Testis (tissue), 5 donors: ENCODE measurements around the gene SLAMF1. TPM values are rescaled to one million over a fixed set of nuclear protein-coding genes. Genes with fewer than 3 reads are reported as not detected.
"Not testable (repeated sequence)": the region's sequence is repeated elsewhere in the genome, so short reads cannot be mapped to it uniquely, and the experiment has no call there.

Source experiments
- DNase-seq: peaks from one replicate; pipeline ENCODE4 v3.0.0-alpha.2; 2019
- H3K27ac ChIP-seq, 2 donors: fragments of 200-600 bp; sonication (generic); one replicate each; pipeline ENCODE4 v1.5.1; 2019
- H3K27me3 ChIP-seq: fragments of 200-600 bp; sonication (generic); one replicate; pipeline ENCODE4 v1.5.1; 2019
- H3K36me3 ChIP-seq: fragments of 200-600 bp; sonication (generic); one replicate; pipeline ENCODE4 v1.5.1; 2017; ENCODE audit warnings: low read depth; ENCODE audit errors: missing control alignments
- H3K4me1 ChIP-seq: fragments of 200-600 bp; sonication (generic); one replicate; pipeline ENCODE4 v1.5.1; 2019
- H3K4me3 ChIP-seq, 2 donors: fragments of 200-600 bp; sonication (generic); one replicate each; pipeline ENCODE4 v1.5.1; 2017 to 2019
- H3K9me3 ChIP-seq: fragments of 200-600 bp; sonication (generic); one replicate; pipeline ENCODE4 v1.5.1; 2017
- POLR2A ChIP-seq: fragments of 450-650 bp; IDR thresholded peaks from one replicate; pipeline ENCODE4 v1.6.1; 2017; ENCODE audit warnings: antibody characterized with exemption, mild to moderate bottlenecking, moderate library complexity
- WGBS, 2 donors: methylation state at CpG; one replicate each; pipeline ENCODE4 v1.1.5; 2018; 5-methylcytosine and 5-hydroxymethylcytosine counted together
- intact Hi-C: fragments of 100-400 bp; cut with DNase I; formaldehyde crosslinking; loops from one replicate; pipeline ENCODE4 v1.15.1; 2023; ENCODE audit warnings: low total_unique reads
- long read RNA-seq, 2 donors: transcript quantifications; one replicate each; lab custom pipeline, GENCODE V29; 2026
- polyA plus RNA-seq: library from polyadenylated mRNA; stranded (reverse); fragments of 350-450 nt; fragmentation: Illumina TruSeq; extraction: RNeasy Lipid Tissue Mini Kit (QIAGEN cat#74804); gene quantifications from one replicate; pipeline ENCODE4 v1.2.3, GENCODE V29; 2014; ENCODE audit warnings: low read depth, low replicate concordance; ENCODE audit not compliant: insufficient read depth
- total RNA-seq, 2 donors: library from RNA; depleted of rRNA; stranded (reverse); fragments of >200 nt; gene quantifications; one replicate each; pipeline ENCODE4 v1.2.3, GENCODE V29; 2016
- TF ChIP-seq, protein P1 (sequence below), 3 experiments: fragments of 450-650 bp in 2 of 3; fragments of 200-600 bp in 1 of 3; sonication (generic) in 1 of 3; IDR thresholded peaks; one replicate each; pipeline ENCODE4 v1.5.1; 2016 to 2019; ENCODE audit warnings: antibody characterized with exemption in 3 of 3, mild to moderate bottlenecking in 2 of 3, moderate library complexity in 1 of 3

Gene SLAMF1, protein sequence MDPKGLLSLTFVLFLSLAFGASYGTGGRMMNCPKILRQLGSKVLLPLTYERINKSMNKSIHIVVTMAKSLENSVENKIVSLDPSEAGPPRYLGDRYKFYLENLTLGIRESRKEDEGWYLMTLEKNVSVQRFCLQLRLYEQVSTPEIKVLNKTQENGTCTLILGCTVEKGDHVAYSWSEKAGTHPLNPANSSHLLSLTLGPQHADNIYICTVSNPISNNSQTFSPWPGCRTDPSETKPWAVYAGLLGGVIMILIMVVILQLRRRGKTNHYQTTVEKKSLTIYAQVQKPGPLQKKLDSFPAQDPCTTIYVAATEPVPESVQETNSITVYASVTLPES
- under 1 TPM; 0.47 to 0.50 TPM for total RNA-seq
- 0.75 TPM for polyA plus RNA-seq
- long read RNA-seq, donor 1 = 0 reads
- long read RNA-seq, donor 2 = 0 reads

DNA sequence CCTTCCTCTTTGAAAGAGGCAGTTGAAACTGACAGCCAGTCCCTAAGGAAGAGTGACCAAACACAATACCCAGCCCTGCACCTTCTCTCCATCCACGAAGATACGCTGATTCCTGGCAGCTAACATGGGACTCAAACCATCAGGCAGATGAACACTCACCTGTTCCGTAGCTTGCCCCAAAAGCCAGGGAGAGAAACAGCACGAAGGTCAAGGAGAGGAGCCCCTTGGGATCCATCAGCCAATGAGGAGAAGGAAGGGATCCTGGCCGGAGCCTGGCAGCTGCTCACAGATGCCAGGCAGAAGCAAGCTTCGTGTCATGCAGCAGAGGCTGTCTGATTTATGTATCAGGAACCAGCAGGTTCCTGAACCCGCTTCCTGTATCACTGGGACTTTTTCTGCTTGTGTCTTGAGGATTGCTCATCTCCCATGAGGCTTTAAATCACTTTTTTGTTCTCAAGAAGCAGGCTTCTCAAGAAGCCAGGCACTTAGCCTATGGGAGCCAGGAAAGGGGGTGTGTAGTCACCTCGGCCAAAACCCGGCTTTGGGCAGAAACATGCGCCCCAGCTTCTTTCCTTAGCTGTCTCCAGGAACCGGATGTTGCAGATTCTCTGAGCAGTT, at the start of gene SLAMF1:
Gene SLAMF1 (minus strand): TSS at position 334 of the 618 bp plus-strand sequence. CDS start 99 bp downstream, at position 235.
- Histone ChIP-seq H3K4me3 (no peak within 1 kb of the TSS), H3K9me3 (no peaks in the 10 kb centered on the region), H3K36me3 (no peaks in the 10 kb centered on the region), H3K4me1 (no peaks in the 10 kb centered on the region), H3K27me3 (no peaks in the 10 kb centered on the region), H3K27ac (no peak within 1 kb of the TSS)
- intact Hi-C loops = no loop called here
- 59 to 60% methylated on average over 11 of the region's 11 CpGs for WGBS, 2 donors
- DNase-seq = no peak
- TF ChIP-seq, protein P1, sequence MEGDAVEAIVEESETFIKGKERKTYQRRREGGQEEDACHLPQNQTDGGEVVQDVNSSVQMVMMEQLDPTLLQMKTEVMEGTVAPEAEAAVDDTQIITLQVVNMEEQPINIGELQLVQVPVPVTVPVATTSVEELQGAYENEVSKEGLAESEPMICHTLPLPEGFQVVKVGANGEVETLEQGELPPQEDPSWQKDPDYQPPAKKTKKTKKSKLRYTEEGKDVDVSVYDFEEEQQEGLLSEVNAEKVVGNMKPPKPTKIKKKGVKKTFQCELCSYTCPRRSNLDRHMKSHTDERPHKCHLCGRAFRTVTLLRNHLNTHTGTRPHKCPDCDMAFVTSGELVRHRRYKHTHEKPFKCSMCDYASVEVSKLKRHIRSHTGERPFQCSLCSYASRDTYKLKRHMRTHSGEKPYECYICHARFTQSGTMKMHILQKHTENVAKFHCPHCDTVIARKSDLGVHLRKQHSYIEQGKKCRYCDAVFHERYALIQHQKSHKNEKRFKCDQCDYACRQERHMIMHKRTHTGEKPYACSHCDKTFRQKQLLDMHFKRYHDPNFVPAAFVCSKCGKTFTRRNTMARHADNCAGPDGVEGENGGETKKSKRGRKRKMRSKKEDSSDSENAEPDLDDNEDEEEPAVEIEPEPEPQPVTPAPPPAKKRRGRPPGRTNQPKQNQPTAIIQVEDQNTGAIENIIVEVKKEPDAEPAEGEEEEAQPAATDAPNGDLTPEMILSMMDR (IDR thresholded peaks at IDR 0.05) = no peak
- no peak for TF ChIP-seq POLR2A

DNA sequence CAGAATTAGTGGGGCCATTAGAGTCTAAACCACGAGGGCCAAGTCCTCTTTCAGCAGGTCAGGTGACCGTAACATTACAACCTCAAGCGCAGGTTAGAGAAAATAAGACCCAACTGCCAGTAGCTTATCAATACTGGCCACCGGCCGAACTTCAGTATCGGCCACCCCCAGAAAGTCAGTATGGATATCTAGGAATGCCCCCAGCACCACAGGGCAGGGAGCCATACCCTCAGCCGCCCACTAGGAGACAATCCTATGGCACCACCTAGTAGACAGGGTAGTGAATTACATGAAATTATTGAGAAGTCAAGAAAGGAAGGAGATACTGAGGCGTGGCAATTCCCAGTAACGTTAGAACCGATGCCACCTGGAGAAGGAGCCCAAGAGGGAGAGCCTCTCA, 45.5 kb upstream of the SLAMF1 start:
- intact Hi-C loops, H3K27me3 ChIP-seq, H3K4me3 ChIP-seq, H3K36me3 ChIP-seq, H3K27ac ChIP-seq, H3K9me3 ChIP-seq, DNase-seq, H3K4me1 ChIP-seq: not testable (repeated sequence)
- 86 to 91% methylated on average over 10 of the region's 10 CpGs for WGBS, 2 donors

DNA sequence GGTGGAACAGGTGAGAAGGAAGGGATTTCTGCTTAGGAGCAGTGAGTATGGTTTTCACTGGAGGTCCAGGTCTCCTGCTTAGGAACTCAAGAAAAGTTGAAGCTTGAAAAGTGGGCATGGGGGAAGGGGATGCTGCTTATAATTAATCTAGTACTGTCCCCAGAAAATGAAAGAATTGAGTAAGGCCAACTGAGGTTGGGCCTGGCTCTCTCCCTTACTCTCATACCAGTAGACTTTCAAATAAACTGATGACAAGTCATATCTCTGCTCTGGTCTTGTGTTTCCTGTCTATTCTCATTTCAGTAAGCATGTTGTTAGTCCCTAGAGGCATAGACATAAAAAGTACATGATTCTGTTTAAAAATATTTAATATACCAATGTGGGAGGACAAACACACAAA, 38.4 kb upstream of the SLAMF1 start:
- no peaks in the 10 kb centered on the region for H3K4me1 ChIP-seq
- no peaks in the 10 kb centered on the region for H3K27me3 ChIP-seq
- H3K36me3 ChIP-seq = no peaks in the 10 kb centered on the region
- no peak overlapping the region for H3K27ac ChIP-seq
- DNase-seq = no peak
- H3K9me3 ChIP-seq = no peaks in the 10 kb centered on the region
- intact Hi-C loops = no loop called here
- TF ChIP-seq, protein P1 (IDR thresholded peaks at IDR 0.05) = no peak
- no peak for TF ChIP-seq POLR2A
- no peak overlapping the region for H3K4me3 ChIP-seq

DNA sequence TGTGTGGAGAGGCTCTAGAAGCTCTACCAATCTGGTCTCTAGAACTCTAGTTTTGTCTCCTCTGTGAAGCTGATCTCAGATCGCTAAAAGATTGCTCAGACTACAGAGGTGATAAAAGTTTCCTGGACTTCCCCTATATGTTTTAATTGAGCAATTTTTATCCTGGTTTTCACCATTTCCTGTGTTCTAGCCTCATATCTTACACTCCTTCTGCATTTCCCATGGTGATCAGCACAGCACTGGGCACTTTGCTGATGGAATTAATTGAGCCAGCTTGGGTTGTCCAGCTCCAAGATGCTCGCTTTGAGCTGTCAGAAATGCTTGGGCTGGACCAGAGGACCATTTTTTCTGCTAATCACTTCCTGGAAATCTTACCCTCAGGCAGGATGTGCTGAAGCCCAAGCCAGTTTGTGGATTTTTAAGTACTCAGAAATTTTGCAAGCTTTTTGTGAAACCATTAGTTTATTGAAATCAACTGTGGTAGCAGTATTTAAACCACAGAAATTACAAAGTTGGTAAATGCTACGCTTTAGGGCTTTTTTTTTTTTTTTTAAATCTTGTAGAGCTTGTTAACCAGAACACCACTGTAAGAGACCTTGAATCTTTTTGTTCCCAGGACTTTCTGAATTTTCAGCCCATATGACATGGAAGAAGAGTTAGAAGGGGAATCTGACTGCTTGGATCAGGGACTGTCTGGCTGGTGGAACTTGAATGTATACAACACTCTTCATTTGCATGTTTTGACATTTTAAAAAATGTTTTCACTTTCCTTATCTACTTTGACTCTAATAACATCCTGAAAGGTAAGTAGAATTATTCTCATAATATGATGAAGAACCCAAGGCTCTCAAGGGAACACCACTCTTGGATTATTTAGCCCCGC, 36.4 kb upstream of the SLAMF1 start:
- no peaks in the 10 kb centered on the region for H3K36me3 ChIP-seq
- H3K4me3 ChIP-seq = no peak overlapping the region
- no peaks in the 10 kb centered on the region for H3K9me3 ChIP-seq
- no peak for TF ChIP-seq POLR2A
- TF ChIP-seq, protein P1 (IDR thresholded peaks at IDR 0.05) = no peak
- 73 to 86% methylated on average over 4 of the region's 4 CpGs for WGBS, 2 donors
- H3K27ac ChIP-seq = no peak overlapping the region
- intact Hi-C loops = no loop called here
- no peaks in the 10 kb centered on the region for H3K4me1 ChIP-seq
- H3K27me3 ChIP-seq = no peaks in the 10 kb centered on the region
- no peak for DNase-seq

DNA sequence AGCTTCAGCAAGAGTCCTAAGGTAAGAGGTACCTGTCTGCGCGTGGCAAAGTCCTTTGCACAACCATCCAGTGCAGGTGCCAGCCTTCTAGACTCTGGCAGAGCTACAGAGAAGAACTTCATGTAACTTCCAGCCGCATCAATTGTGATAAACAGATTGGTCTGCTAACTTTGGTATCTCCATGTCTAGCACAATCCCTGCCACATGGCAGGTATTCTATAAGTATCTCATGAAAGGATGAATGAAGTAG, 35.0 kb upstream of the SLAMF1 start:
- WGBS, 2 donors = 86 to 88% methylated on average over 1 to 3 of the region's 3 CpGs
- TF ChIP-seq POLR2A = no peak
- TF ChIP-seq, protein P1 (IDR thresholded peaks at IDR 0.05) = no peak
- no peaks in the 10 kb centered on the region for H3K4me1 ChIP-seq
- intact Hi-C loops = no loop called here
- no peak overlapping the region for H3K4me3 ChIP-seq
- H3K27me3 ChIP-seq = no peaks in the 10 kb centered on the region
- H3K36me3 ChIP-seq = no peaks in the 10 kb centered on the region
- no peak for DNase-seq
- no peaks in the 10 kb centered on the region for H3K9me3 ChIP-seq
- H3K27ac ChIP-seq = no peak overlapping the region
